Measurements from ENCODE around the gene NDUFA11.

The NDUFA11 gene

DNA sequence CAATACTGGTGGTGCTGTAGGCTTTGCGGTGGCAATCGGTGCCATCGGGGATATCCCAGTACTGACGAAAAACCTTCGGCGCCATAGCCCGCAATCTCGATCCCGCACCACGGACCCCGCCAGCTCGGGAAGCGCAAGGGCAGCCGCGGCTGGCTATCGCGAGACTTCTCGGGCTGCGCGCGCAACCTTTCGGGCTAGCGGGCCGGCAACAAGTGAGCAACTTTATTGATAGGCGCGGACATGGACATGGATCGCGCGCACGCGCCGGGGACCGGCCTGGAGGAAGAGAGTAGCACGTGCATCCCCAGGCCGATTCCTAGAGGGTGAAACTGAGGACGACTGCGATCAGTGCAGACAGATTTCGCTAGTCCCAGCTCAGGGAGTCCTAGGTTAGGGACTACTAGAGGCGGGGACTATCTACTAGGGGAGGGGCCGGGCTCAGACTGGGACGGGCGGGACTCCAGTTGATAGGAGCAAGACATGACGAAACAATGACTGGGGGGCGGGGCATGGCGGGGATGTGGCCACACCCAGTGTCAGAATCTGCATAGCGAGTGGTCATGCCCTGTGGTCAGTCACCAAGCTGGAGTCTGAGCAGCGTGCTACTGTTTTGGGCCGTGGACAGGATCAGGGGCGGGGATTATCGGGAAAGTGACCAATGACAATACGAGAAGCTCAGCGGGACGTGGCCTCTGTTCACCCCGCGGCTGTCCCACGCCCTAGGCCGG is at the start of gene NDUFA11:
Gene NDUFA11, minus strand, starts transcription at position 167 of the 728 bp plus-strand sequence. Its CDS starts 82 bp downstream, at position 85.
- H3K9me3 ChIP-seq (ENCODE audit: severe bottlenecking), result no peaks in the 10 kb centered on the region
- TF ChIP-seq, protein P1, sequence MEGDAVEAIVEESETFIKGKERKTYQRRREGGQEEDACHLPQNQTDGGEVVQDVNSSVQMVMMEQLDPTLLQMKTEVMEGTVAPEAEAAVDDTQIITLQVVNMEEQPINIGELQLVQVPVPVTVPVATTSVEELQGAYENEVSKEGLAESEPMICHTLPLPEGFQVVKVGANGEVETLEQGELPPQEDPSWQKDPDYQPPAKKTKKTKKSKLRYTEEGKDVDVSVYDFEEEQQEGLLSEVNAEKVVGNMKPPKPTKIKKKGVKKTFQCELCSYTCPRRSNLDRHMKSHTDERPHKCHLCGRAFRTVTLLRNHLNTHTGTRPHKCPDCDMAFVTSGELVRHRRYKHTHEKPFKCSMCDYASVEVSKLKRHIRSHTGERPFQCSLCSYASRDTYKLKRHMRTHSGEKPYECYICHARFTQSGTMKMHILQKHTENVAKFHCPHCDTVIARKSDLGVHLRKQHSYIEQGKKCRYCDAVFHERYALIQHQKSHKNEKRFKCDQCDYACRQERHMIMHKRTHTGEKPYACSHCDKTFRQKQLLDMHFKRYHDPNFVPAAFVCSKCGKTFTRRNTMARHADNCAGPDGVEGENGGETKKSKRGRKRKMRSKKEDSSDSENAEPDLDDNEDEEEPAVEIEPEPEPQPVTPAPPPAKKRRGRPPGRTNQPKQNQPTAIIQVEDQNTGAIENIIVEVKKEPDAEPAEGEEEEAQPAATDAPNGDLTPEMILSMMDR (IDR thresholded peaks at IDR 0.05; ENCODE audit: low read depth, low read length), result no peak
- DNase-seq, result peak; percentile 97
- H3K36me3 ChIP-seq, result peaks cover 26% of the 10 kb centered on the region
- H3K27ac ChIP-seq, result peak within 1 kb of the TSS; percentile 92
- no peaks in the 10 kb centered on the region for H3K27me3 ChIP-seq (ENCODE audit: insufficient read depth, low read depth, severe bottlenecking)
- peak within 1 kb of the TSS; percentile 100 for H3K4me3 ChIP-seq (ENCODE audit: low read depth, low read length)

DNA sequence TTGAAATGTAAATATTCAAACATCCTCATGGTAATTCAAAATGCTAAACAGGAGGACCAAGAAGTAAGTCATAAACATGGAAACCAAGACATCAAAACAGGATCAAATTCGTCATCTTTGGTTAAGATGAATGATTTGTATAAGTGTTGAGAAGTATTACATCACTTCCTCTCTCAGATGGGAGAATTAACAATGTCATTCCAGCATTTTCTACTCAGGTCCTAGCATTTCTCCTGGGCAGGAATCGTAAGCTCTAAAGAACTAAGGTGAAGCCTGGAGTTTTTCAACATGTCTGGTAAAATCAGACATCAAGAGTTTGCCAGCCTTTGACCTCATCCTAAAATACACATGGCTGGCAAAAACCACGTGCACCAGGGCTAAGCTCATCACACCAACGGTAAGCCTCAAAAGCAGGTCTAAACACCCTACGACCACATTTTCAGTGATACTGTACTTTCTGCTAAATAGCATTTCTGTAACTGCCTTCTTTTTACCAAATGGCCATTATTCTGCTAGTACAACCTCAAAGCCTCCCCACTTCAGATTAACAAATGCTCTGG is 49.5 kb upstream of the NDUFA11 start:
- Histone ChIP-seq H3K36me3 (peaks cover 33% of the 10 kb centered on the region), H3K27ac (no peak overlapping the region), H3K4me3 (ENCODE audit: low read depth, low read length) (no peak overlapping the region), H3K27me3 (ENCODE audit: insufficient read depth, low read depth, severe bottlenecking) (no peaks in the 10 kb centered on the region), H3K9me3 (ENCODE audit: severe bottlenecking) (no peaks in the 10 kb centered on the region)
- no peak for DNase-seq
- TF ChIP-seq, protein P1 (IDR thresholded peaks at IDR 0.05; ENCODE audit: low read depth, low read length), result no peak

DNA sequence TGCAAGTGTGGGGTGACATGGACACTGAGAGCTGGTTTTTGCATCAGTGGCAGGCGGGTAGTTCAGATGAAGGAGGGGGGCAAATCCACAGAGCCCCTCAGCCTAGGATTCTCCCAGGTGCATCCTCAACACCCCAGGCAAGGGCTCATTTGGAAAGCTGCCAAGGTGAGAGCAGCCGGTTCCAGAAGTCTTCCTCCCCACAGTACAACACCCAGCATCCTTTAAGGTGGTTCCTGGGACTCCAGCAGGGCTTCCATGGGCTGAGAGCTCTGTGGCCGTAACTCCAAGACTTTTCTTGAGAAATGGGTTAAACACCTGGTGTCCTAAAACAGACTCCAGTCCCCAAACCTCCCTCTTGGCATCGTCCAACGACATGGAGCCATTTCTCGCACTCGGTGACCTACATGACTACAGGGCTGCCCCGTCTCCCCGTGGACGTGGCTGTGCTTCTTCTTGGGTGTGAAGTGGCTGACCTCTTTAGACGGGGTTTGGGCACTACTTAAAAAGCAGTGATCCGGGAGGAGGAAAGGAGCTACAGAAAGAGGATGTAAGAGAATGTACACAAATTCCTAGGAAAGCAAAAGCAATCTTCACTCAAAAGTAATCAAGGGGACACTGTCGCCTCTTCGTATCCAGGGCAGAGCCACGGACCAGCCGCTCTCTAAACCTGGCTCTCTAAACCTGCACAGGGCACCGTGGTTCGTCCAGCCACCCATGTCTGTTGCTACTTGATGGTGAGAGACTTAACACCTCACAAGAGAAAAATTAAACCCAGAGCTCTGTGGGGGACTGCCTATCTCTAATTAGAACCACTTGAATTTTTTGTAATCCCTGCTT is 48.8 kb upstream of the NDUFA11 start:
- TF ChIP-seq, protein P1 (IDR thresholded peaks at IDR 0.05; ENCODE audit: low read depth, low read length), result no peak
- DNase-seq, result no peak
- H3K27me3 ChIP-seq (ENCODE audit: insufficient read depth, low read depth, severe bottlenecking), result no peaks in the 10 kb centered on the region
- H3K27ac ChIP-seq, result no peak overlapping the region
- peaks cover 28% of the 10 kb centered on the region for H3K36me3 ChIP-seq
- no peak overlapping the region for H3K4me3 ChIP-seq (ENCODE audit: low read depth, low read length)
- no peaks in the 10 kb centered on the region for H3K9me3 ChIP-seq (ENCODE audit: severe bottlenecking)

DNA sequence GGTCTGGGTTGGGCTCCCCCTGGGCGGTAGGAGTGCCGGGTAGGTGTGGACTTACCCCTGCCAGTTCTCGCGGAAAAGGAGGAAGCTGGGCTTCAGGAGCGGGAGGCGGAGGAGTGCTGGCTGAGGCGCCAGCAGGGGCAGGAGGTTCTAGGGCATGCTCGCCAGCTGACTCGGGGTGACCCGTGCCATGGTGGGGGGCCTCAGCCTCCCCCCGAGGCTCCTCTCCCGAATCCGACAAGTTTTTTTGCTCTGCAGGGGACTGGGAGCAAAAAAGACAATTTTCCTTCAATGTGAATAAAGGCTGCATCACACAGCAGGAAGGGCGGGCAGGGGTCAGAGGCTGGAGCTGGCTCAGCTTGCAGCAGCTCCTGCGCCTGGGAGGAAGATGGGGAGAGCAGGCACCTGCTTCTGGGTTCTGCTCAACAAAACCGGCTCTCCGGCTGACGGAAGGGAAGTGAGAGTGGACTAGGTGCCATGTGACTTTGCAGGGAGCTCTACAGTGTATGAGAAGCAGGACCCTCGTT is 47.8 kb upstream of the NDUFA11 start:
- Histone ChIP-seq H3K36me3 (peaks cover 29% of the 10 kb centered on the region), H3K9me3 (ENCODE audit: severe bottlenecking) (no peaks in the 10 kb centered on the region), H3K27ac (no peak overlapping the region), H3K27me3 (ENCODE audit: insufficient read depth, low read depth, severe bottlenecking) (no peaks in the 10 kb centered on the region), H3K4me3 (ENCODE audit: low read depth, low read length) (no peak overlapping the region)
- DNase-seq, result no peak
- TF ChIP-seq, protein P1 (IDR thresholded peaks at IDR 0.05; ENCODE audit: low read depth, low read length), result no peak

DNA sequence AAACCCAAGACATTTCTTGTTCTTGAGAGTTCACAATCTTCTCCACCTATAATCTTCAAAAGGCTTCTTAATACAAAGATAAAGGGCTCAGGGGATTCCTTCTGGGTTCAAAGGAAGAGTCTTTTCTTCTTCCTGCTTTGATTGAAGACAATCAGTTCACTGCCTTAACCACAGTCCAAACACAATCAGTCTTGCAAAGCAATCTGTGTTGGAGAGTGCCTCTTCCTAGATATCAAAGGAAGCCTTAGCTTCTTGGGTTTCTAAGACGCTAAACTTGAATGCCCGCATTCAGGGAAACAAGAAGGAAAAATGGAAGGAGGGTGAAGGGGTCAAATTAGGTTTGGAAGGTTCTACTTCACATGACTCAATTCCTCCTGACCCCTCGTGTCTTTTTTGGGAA is 47.2 kb upstream of the NDUFA11 start:
- TF ChIP-seq, protein P1 (IDR thresholded peaks at IDR 0.05; ENCODE audit: low read depth, low read length), result no peak
- Histone ChIP-seq H3K9me3 (ENCODE audit: severe bottlenecking) (no peaks in the 10 kb centered on the region), H3K36me3 (peaks cover 35% of the 10 kb centered on the region), H3K27me3 (ENCODE audit: insufficient read depth, low read depth, severe bottlenecking) (no peaks in the 10 kb centered on the region), H3K4me3 (ENCODE audit: low read depth, low read length) (no peak overlapping the region), H3K27ac (no peak overlapping the region)
- DNase-seq, result no peak
